DMS 273 treated with DMSO at 0.1 percent for 48 hours (cell line): Measurements from ENCODE around the gene POLR3GL.
A peak's percentile ranks its signal among the peaks of the same experiment; 100 is the strongest.

Source experiments
- DNase-seq: peaks from one replicate; lab custom pipeline; 2025; lab: John Stamatoyannopoulos, UW

POLR3GL gene

DNA sequence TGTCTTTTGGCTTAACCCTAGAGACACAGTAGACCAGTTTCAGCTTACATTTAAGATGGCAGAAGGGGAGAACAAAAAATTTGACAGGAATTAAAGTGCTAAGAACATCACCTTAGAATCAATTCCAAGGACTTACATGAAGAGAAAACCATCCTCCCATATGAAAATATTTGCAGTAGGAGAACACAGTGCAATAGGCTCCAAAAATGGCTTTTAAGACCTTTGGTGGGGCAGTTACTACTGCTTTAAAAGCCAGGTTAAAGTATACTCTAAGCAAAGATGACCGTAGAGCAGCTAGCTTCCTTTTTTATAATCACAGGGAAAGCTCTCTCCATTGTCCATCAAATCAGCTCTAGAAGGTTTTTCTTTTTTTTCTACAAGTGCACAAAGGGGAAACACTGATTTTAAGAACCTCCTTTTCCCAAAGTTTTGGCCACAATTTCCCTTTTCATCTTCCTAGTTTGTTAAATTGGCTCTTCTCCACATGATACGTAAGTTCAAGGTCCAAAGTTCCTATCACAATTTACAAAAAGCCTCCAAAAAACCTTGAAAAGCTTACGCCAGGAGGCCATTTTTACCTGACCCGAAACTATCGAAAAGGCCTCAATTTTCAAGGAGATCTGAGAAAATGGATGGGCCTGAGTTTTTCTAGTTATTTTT lies 28.6 kb downstream of the POLR3GL start:
- no peak for DNase-seq

DNA sequence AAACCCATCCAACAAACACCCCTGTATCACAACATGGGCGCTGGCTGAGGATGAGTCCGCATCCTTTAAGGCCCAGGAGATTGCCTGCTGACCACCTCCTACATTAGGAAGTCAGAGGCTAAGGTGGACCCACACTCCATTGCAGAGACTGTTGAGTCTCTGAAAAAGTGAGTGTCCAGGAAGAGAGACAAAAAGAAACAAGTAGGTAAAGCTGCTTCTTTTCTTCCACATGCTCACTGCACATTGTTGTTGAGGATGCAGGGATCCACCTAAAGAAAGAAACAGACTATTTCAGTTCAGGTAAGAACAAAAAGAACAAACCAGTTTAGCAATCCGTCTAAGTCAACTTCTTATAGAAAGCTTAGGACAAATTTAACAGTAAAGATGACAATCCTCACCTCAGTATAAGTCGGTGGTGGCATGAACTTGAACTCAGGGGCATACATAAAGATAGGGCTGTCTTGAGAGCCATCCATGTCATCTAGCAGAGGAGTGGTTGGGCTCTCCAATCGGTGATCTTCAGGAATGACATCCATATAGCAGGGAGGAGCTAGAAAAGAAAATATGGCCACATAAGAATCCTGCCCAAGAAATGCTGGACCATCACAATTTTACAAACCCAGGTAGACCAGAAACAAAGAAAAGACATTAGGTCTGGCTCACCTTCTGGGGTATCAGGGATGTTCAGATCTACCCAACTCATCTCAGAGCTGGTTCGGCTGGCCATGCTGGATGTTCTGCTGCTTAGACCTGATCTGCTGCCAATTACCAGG lies 29.3 kb downstream of the POLR3GL start:
- no peak for DNase-seq

DNA sequence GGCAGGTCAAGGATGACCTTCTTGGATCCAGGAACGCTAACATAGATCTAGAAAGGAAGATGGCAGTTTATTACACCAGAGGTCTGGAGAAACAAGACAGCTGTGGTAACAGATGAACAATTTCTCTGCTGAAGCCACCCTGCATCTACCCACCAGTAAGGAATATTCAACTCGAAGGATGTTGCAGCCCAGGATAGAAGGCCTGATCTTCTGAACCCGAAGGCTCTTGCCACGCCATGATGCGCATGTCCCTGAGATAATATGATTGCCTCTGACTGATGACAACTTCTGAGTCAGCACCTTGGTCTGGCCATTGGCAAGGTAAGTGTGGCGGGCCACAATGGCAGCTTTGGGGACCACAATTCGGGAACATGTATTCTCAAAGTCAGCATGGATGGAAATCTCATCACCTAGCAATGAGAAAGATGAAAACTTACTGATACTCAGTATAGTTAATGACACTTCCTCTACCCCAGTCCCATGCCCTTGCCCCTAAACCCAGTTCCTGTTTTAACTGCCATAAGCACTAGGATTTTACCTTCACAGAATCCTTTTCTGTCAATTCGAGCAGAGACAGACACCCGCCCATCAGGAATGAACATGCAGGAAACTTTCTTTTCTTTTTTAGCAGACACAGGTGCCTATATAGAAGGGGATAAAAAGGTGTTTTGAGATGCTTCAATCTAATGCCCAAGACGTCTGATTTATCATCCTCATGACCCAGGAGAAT lies 30.1 kb downstream of the POLR3GL start:
- no peak for DNase-seq

DNA sequence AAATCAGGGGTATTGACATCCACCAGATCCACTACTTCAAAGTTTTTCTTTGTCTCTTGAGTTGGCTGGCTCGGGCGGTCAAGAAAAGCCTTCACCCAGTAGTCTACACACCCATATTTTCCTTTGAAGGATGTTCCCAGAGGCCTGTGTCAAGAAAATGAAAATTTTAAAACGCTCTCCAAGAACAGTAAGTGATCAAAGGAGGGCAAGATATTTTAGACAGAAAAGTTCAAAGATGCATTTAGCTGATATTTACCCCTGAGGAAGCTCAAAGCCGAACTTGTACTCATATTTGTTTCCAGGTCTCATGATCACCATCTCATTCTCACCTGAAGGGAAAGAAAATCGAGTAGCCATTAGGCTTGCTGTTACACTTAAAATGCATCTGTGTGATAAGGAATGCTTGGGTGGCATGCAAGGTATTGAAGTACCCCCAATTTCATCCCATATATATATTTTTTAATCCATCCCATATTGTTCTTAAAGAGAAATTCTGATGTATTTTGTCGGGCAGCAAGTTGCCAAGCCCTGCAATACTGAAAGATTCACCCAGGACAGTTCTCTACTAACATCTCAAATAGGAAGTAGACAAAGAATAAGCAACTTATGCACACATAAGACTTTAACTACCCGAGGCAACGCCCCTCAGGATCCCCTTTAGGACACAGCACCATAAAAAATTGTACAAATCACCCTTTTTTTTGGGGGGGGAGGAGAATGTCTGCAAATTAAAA lies 30.8 kb downstream of the POLR3GL start:
- no peak for DNase-seq

DNA sequence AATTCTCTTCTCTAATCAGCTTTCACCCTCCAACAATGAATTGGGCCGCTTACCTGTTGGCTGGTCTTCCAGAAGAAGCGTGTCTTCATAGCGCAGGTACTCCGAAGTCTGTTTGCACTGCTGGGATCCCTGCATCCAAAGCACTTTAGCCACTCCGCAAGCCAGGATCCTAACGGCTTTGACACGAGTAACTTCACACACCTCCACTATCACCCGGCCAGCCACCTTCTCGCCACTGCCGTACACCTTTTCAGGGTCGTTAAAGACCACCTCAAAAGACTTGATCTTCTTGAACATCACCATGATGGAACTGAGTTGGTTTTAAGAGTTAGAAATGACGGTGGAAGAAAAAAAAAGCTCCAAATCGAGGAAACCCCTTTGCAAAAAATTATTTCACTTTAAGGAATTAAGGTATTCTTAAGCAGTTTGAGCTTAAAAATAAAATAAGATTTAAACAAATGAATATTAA lies 31.5 kb downstream of the POLR3GL start:
- no peak for DNase-seq

DNA sequence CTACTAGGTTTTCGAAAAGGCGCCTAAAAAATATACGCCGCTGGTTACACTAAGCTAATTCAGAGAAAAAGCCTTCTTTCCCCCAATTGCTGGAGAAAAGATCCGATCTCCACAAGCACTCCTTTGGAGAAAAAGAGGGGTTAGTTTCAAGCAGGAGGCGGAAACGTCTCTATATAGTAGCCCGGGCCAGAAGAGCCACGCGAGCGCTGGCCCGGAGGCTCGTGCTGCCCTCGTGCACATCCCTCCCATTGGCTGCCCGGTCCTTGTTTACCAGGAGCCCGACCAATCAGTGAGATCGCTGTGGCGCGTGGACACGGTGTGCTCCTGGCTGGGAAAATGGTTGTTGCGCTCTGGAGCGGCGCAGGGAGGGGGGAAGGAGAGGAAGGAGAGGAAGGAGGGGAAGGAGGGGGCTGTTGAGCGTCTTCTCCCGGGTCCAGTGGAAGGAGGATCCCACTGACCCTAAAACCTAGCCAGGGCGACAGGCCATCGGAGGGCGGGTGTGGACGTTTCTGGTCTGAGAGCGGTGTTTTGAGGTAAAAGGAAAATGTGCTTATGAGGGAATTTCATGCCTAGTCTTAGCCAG lies 32.0 kb downstream of the POLR3GL start, which contains the start of gene TXNIP:
Gene TXNIP, minus strand, starts transcription at position 147 of the 583 bp plus-strand sequence. CDS start 313 bp downstream, outside the sequence.
- DNase-seq: peak; percentile 96

DNA sequence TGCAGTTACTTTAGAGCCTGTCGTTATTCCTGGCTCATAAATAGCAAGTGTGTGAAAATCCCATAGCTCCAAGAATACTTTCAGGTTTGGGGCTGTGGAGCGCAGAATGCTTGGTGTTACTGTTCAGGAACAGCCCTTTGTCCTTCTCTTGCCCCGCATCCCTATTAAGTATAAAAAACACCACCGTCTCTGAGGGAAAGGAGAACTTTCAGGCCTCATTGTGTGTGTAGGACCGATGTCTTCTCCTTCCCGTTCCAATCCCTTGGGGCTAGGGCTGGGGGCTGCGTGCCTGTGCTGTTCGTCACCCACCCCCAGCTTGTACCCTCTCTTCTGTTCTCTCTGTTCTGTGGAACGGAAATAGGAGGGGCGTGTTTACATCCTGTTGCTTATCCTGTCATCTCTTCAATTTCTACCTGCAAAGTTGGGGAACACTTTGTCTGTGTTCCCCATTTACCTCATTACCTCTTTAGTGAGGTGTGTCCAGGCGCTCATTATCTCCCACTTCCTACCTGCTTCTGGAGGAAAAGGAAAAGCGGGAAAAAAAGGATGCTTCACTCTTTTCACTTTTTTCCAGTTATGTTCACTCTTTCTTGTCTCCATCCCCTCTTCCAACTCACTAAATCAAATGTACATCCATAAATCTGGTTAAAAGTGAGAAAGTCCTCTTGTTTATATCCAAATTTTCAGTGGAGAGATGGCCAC lies 32.7 kb downstream of the POLR3GL start:
- no peak for DNase-seq

DNA sequence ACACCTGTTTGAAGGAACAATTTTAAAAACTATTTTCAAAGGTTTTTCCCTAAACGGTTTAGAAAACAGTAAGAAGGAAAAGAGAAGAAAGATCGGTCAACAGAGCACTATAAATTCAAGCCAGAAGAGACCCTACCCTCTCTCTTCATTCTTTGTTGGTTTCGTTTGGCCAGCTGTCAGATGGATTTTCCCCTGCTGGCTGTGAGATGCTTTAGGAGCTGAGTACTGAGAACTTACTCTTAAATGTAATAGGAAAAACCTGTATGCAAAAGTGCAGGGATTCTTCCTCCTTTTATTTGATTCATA lies 33.2 kb downstream of the POLR3GL start:
- DNase-seq: peak; percentile 16

DNA sequence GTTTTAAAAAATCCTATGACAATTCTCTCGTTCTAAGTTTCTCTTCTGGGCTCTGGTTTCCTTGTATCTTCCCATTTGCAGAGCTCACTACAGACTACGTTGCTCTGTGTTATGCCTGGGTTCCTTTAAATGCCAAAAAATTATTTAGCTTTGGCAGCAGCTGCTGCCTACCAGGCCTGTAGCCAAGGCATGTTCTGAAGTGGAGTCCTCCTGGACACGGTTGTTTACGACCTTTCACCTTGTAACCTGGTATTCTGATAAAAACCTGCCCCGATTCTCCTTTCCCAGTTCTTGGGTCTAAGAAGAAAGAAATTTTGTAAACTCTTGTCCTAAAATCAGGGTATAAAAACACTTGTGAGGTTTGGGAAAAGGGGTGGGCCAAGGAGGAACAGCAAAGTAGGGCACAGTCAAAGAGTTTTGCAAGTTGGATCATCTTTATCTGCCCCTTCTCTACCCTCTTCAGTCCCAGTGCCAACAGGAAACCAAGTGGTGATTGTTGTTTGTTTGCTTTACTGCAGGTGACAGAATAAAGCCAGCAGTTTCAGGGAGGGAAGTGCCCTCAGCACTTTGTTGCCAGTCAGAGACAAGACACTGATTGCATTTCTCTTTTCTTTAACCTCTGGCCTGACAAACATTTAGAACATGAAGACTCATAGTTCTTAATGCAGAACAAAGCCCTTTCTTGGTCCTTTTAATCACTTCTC lies 35.0 kb downstream of the POLR3GL start:
- DNase-seq: peak; percentile 20

DNA sequence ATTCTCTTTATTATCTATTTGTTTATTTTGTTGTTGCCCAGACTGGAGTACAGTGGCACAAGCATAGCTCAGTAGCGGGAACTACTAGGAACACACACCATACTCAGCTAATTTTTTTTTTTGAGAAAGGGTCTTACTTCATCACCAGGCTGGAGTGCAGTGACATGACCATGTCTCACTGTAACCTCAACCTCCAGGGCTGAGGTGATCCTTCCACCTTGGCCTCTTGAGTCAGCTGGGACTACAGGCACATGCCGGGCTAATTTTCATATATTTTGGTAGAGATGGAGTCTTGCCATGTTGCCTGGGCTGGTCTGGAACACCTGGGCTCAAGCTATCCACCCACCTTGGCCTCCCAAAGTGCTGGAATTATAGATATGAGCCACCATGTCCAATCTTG lies 37.2 kb downstream of the POLR3GL start:
- DNase-seq: no peak

DNA sequence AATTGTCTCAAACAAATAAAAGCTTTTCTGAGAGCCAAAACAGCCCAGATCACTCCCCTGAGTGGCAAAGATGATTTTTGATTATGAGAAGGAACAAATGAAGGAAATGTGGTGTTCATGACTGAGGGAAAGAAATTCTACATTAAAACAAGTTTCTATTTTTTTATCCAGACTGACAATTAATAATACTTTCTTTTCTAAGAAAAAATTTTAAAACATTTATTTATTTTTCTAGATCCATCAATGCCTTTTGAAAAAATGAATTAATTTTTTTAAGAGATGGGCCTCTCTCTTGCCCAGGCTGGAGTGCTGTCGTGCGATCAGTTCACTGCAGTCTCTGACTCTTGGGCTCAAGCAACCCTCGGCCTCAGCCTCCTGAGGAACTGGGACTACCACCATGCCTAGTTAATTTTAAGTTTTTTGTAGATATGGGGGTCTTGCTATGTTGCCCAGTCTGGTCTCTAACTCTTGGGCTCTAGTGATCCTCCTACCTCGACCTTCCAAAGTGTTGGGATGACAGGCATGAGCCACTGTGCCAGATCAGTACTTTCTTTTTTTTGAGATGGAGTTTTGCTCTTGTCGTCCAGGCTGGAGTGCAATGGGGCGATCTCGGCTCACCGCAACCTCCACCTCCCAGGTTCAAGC lies 43.1 kb downstream of the POLR3GL start:
- DNase-seq: no peak

DNA sequence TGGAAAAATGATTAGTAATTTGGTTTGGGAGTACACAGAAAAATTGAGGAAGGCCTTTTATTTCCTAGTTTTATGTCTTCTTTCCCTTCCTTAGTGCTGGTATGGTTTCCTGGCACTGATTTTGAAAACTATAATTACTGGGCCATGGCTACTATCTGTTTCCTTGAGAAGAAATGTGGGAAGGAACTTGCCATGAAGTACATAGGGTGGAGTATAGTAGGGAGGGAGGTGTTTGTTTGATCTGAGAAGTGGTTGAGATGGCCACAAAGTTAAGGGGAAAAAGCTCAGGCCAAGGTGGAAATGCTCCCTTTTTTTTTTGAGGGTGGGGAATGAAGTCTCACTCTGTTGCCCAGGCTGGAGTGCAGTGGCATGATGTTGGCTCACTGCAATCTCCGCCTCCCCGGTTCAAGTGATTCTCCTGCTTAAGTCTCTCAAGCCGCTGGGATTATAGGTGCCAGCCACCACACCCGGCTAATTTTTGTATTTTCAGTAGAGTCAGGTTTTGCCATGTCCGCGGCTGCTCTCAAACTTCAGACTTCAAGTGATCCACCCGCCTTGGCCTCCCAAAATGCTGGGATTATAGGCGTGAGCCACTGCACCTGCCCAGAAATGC lies 45.7 kb downstream of the POLR3GL start:
- DNase-seq: no peak

DNA sequence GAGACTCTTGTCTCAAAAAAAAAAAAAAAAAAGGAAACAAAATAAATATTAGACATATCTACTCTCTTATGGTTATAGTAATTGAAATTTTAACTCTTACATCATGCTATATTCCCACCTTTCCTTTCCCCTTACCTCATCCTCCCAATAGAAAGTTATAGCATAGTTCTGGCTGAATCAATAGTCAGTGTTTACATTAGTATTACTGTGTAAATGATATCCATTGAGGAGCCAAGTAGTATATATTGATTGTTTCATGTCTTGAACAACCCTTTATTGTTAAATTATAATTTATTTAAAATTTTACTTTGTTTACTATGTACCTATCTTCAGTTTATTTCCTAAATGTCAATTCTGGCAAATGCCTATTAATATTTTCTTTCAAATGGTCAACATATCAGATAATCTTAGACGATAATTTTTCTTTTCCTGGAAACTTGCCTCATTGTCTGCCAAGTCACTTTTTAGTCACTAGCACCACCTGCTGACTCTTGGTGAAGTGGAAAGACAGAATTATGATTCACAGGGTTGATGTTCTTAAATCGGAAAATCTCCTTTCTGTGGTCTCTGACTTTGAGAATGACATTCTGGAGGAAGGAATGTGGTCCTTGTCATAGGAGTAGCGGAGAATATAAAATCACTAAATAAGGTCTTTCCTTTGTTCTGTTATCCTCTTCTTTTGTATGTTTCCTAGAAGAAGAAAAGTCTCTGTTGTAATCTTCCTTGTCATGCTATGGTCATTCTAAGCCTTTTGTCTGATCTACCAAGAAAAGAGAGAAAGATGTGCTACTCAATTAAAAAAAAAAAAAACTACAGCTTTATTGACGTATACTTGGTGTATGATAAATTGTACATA lies 48.4 kb downstream of the POLR3GL start:
- peak; percentile 58 for DNase-seq

DNA sequence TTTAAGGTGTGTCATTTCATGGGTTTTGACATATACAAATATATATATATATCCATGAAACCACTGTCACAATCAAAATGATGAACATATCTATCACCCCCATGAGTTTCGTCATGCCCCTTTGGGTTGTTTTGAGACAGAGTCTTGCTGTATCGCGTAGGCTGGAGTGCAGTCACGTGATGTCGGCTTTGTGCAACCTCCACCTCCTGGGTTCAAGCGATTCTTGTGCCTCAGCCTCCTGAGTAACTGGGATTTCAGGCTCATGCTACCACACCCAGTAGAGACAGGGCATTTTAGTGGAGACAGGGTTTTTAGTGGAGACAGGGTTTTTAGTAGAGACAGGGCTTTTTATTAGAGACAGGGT lies 49.1 kb downstream of the POLR3GL start:
- no peak for DNase-seq

DNA sequence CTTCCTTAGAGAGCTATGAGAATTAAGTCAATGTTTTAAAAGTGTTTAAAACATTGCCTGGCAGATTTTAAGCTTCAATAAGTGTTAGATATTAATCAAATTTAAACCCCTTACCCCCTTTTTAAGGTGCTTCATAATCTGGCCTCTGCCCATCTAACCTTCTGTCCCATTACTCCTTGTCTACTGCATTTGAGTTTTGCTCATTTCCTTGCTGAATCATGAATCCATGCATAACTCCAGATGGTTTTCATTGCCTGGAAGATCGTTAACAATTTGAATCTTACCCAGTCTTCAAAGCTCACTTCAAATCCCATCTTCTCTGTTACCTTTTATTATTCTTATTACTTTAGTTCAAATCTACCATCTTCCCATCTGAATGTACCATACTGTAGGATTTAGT lies 52.4 kb downstream of the POLR3GL start:
- DNase-seq: no peak

DNA sequence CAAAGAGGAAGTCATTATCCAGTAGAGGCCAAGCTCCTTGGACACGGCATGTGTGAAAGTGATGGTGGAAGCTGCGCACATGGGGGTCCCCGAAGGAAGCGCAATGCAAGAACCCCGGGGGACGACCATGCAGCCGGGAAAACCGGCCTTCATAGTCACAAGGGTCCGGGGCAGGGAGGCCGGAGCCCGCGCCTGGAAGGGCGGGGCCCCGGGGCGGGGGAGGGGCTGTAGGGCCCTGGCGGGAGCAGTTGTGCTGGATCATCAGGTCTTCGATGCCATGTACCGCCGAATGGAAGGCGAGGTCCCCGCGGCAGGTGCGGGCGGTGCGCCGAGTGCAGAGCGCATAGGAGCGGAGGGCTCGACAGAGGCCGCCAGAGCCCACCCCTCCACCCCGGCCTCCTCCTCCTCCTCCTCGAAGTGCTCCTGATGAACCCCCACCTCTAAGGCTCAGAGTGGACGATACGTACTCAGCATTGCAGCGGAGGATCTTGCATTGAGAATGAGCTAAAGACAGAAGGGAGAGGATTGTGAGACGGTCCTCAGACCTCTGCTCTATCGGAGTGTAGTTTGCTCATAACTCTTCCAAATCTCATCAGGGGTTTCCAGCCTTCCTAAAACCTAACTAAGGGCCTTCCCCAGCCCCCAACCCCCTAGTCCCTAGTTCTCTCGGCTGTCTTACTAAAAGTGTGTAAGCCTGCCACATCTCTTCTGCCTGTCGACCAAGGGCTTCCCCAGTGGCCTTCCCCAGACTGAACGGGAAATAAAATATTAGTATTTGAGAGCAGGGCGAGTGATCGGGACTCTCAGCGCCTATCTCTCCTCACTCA lies 55.0 kb downstream of the POLR3GL start:
- no peak for DNase-seq

DNA sequence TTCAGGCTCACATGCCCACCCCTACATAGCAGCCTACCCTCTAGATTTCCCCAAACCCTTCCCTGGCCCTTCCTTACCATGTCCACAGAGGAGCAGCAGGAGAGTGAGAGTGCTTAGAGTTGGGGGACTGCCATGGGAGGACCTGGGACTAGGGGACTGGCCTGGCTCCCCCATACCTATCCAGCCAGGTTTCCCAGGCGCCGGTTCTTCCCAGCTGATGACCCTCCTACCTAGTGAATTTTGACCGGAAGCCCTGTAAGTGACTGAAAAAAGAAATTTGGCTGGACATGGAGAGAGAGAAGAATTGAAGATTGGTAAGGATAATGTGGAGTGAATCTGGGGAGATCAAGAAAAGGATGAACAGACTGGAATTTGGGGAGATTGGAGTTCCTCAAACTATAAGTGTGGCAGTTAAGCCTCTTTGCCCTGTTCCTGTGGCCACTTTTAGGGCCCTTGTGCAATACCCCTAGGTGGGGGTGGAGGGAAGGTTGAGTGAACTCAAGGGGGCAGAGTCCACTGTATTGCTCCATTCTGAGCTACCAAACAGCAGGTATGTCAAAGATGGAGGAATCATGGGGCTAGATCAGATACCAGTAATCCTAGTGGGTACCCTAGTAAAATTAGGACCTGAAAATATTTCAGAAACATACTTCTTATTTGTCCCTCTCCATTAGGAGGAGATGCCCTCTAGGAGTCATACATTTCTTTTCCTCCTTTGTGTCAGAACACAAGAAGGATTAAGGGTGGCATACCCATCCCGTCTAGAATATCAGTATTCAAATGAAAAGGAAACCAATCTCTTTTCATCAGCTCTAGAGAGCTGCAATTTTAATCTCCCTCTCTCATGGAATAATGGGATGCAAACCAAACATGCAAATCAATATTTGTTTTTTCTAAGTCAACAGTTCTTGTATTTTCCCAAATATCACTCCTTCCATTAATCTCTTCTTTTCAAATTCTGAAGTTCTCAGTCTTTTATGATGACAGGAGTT lies 55.9 kb downstream of the POLR3GL start:
- DNase-seq: no peak
